CD14-positive monocyte (primary cell): ENCODE measurements around the gene PDIA2. TPM values are rescaled to one million over a fixed set of nuclear protein-coding genes. Genes with fewer than 3 reads are reported as not detected.
A peak's percentile ranks its signal among the peaks of the same experiment; 100 is the strongest.

Experiments used
- DNase-seq, 3 donors: peaks; one replicate each; pipeline ENCODE4 v3.0.0-alpha.2; 2011 to 2022
- H2AFZ ChIP-seq: 2 replicates; pipeline ENCODE4 v1.6.0; 2012; ENCODE audit warnings: mild to moderate bottlenecking, low read depth, low read length, inconsistent platforms; ENCODE audit not compliant: insufficient read depth, poor library complexity, severe bottlenecking
- H3K27ac ChIP-seq, 2 donors: 1 replicate in 1 of 2; 2 replicates in 1 of 2; pipeline ENCODE4 v1.5.1; 2012 to 2013; ENCODE audit warnings: low read length in 2 of 2, control low read depth in 1 of 2, inconsistent platforms in 1 of 2, low read depth in 1 of 2, mild to moderate bottlenecking in 1 of 2
- H3K27me3 ChIP-seq, 2 donors: one replicate each; pipeline versions ENCODE4 v1.6.0 to v1.6.1; 2011 to 2013; ENCODE audit warnings: low read length in 2 of 2; ENCODE audit not compliant: control insufficient read depth in 2 of 2, insufficient read depth in 2 of 2
- H3K36me3 ChIP-seq, 2 donors: replicated peaks in 1 of 2; 1 replicate in 1 of 2; 2 replicates in 1 of 2; pipeline versions ENCODE4 v1.5.1 to v1.6.1; 2012 to 2013; ENCODE audit warnings: low read length in 2 of 2, control low read depth in 1 of 2, inconsistent platforms in 1 of 2, mild to moderate bottlenecking in 1 of 2; ENCODE audit not compliant: insufficient read depth in 2 of 2, control insufficient read depth in 1 of 2
- H3K4me1 ChIP-seq, 2 donors: 1 replicate in 1 of 2; 2 replicates in 1 of 2; pipeline versions ENCODE4 v1.5.1 to v1.6.1; 2012 to 2013; ENCODE audit warnings: low read length in 2 of 2, control low read depth in 1 of 2, inconsistent platforms in 1 of 2, mild to moderate bottlenecking in 1 of 2, moderate library complexity in 1 of 2; ENCODE audit not compliant: insufficient read depth in 2 of 2, control insufficient read depth in 1 of 2
- H3K4me2 ChIP-seq: replicated peaks from 2 replicates; pipeline ENCODE3; 2012; ENCODE audit warnings: low read length, moderate library complexity, mild to moderate bottlenecking; ENCODE audit not compliant: poor library complexity, severe bottlenecking; ENCODE audit errors: extremely low read depth
- H3K4me3 ChIP-seq, 3 experiments: fragments of 200-600 bp in 1 of 3; sonication (generic) in 1 of 3; replicated peaks in 1 of 3; 1 replicate in 2 of 3; 2 replicates in 1 of 3; pipeline ENCODE4 v1.5.1; 2011 to 2013; ENCODE audit warnings: low read length in 3 of 3, mild to moderate bottlenecking in 3 of 3, control low read depth in 2 of 3, low read depth in 2 of 3, inconsistent platforms in 1 of 3, moderate library complexity in 1 of 3
- H3K79me2 ChIP-seq: 2 replicates; pipeline ENCODE4 v1.6.0; 2012; ENCODE audit warnings: mild to moderate bottlenecking, control low read depth, inconsistent platforms, low read length, moderate library complexity; ENCODE audit not compliant: insufficient read depth
- H3K9ac ChIP-seq: 2 replicates; pipeline ENCODE4 v1.6.0; 2017; ENCODE audit warnings: low read length, mild to moderate bottlenecking; ENCODE audit not compliant: insufficient read depth, poor library complexity, severe bottlenecking
- H3K9me3 ChIP-seq, 2 donors: replicated peaks in 1 of 2; 1 replicate in 1 of 2; 2 replicates in 1 of 2; pipeline versions ENCODE4 v1.5.1 to v1.6.1; 2012 to 2013; ENCODE audit warnings: low read length in 2 of 2, control low read depth in 1 of 2; ENCODE audit not compliant: control insufficient read depth in 1 of 2, insufficient read depth in 1 of 2
- H4K20me1 ChIP-seq: 2 replicates; pipeline ENCODE4 v1.6.0; 2012; ENCODE audit warnings: mild to moderate bottlenecking, low read length, control low read depth, moderate library complexity; ENCODE audit not compliant: insufficient read depth
- H3K27ac Mint-ChIP-seq, 7 donors: one replicate each; pipeline ENCODE4 v1.8.0; 2020; ENCODE audit warnings: mild to moderate bottlenecking in 7 of 7, mixed read lengths in 7 of 7, moderate library complexity in 6 of 7, inconsistent platforms in 2 of 7
- H3K27me3 Mint-ChIP-seq, 3 donors: one replicate each; pipeline ENCODE4 v1.8.0; 2021 to 2022; ENCODE audit warnings: low read depth in 3 of 3, mild to moderate bottlenecking in 3 of 3, mixed read lengths in 3 of 3, moderate library complexity in 3 of 3, inconsistent platforms in 1 of 3
- H3K36me3 Mint-ChIP-seq, 2 donors: one replicate each; pipeline ENCODE4 v1.8.0; 2020; ENCODE audit warnings: mixed read lengths in 2 of 2, inconsistent platforms in 1 of 2, mild to moderate bottlenecking in 1 of 2
- H3K4me1 Mint-ChIP-seq: one replicate; pipeline ENCODE4 v1.8.0; 2020; ENCODE audit warnings: mild to moderate bottlenecking, mixed read lengths
- H3K4me3 Mint-ChIP-seq, 2 donors: one replicate each; pipeline ENCODE4 v1.8.0; 2020; ENCODE audit warnings: mild to moderate bottlenecking in 2 of 2, mixed read lengths in 2 of 2, moderate library complexity in 1 of 2
- H3K9me3 Mint-ChIP-seq, 7 donors: one replicate each; pipeline ENCODE4 v1.8.0; 2020 to 2022; ENCODE audit warnings: mixed read lengths in 7 of 7, mild to moderate bottlenecking in 6 of 7, moderate library complexity in 6 of 7, inconsistent platforms in 2 of 7
- WGBS: methylation state at CpG from one replicate; pipeline ENCODE4 v1.1.5; 2013; ENCODE audit warnings: missing lambda C conversion rate; ENCODE audit not compliant: insufficient coverage; 5-methylcytosine and 5-hydroxymethylcytosine counted together
- intact Hi-C, 2 donors: fragments of 100-400 bp; cut with micrococcal nuclease; formaldehyde crosslinking; loops; one replicate each; pipeline versions ENCODE4 v1.15.0 to v1.15.1; 2023
- polyA plus RNA-seq, 3 donors: library from polyadenylated mRNA; depleted of rRNA in 1 of 3; unstranded in 2 of 3; stranded (reverse) in 1 of 3; fragments of 300-500 nt in 2 of 3; fragments of >200 nt in 1 of 3; fragmentation: Illumina TruSeq in 2 of 3; gene quantifications; 1 replicate in 2 of 3; 2 replicates in 1 of 3; pipeline ENCODE4 v1.2.3, GENCODE V29; 2012 to 2021
- TF ChIP-seq, protein P1 (sequence below): fragments of 200-600 bp; IDR thresholded peaks from one replicate; pipeline ENCODE4 v1.8.0; 2022; ENCODE audit warnings: antibody characterized with exemption, mild to moderate bottlenecking

PDIA2 gene
- polyA plus RNA-seq, 3 donors, result not detected

DNA sequence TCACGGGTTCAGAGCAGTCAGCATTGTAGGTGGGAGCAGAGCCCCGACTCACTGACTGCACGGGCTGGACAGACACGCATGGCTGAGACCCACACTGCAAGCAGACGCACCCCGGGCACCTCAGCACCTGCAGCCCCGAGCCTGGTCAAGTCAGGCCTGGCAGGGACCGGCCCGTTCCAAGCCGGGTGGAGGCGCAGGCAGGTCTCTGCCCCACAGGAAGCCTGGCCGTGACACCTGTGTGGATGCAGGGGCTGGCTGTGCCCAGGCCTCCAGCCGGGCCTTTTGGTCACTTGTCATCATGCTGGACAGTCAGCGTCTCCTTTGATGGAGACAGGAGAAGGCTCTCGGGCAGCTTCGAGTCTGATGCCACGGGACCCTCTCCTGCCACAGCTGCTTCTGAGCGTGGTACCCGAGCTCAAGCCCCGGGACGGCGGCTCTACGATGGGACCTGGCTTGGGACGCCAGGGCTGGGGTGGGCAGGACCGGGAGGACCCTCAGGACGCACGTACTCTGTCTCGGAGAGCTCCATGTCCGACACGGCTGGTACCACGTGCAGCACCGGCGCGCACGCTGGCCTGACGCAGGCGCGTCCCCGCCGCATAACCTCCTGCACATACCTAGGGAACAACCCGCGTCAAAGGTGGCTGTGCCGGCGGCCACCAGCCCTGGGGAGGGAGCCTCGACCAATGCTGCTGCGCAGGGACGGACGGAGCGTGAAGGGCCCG is 7.9 kb downstream of the PDIA2 start:
- no peaks in the 10 kb centered on the region for H3K79me2 ChIP-seq
- peaks cover 50 to 85% of the 10 kb centered on the region in 2 donors for H3K36me3 Mint-ChIP-seq
- no peaks in the 10 kb centered on the region for H4K20me1 ChIP-seq
- TF ChIP-seq, protein P1, sequence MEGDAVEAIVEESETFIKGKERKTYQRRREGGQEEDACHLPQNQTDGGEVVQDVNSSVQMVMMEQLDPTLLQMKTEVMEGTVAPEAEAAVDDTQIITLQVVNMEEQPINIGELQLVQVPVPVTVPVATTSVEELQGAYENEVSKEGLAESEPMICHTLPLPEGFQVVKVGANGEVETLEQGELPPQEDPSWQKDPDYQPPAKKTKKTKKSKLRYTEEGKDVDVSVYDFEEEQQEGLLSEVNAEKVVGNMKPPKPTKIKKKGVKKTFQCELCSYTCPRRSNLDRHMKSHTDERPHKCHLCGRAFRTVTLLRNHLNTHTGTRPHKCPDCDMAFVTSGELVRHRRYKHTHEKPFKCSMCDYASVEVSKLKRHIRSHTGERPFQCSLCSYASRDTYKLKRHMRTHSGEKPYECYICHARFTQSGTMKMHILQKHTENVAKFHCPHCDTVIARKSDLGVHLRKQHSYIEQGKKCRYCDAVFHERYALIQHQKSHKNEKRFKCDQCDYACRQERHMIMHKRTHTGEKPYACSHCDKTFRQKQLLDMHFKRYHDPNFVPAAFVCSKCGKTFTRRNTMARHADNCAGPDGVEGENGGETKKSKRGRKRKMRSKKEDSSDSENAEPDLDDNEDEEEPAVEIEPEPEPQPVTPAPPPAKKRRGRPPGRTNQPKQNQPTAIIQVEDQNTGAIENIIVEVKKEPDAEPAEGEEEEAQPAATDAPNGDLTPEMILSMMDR, result no peak
- H3K9ac ChIP-seq, result no peak overlapping the region
- no peaks in the 10 kb centered on the region for H3K4me1 Mint-ChIP-seq
- H3K27me3 Mint-ChIP-seq, result no peaks in the 10 kb centered on the region
- H3K36me3 ChIP-seq, result peaks cover 73 to 89% of the 10 kb centered on the region in 2 donors
- DNase-seq, result no peak
- H3K27me3 ChIP-seq, result no peaks in the 10 kb centered on the region
- WGBS, result 97% methylated on average over 50 of the region's 50 CpGs
- peaks cover 12 to 14% of the 10 kb centered on the region in 2 donors for H3K9me3 ChIP-seq
- H3K27ac Mint-ChIP-seq, result no peak overlapping the region
- intact Hi-C loops, result no loop called here
- H3K9me3 Mint-ChIP-seq, result peaks cover 0 to 14% (median 5%) of the 10 kb centered on the region in 7 donors
- no peak overlapping the region for H2AFZ ChIP-seq
- no peak overlapping the region for H3K4me2 ChIP-seq
- H3K4me3 ChIP-seq, result no peak overlapping the region
- no peaks in the 10 kb centered on the region for H3K4me1 ChIP-seq
- H3K4me3 Mint-ChIP-seq, result no peak overlapping the region
- no peak overlapping the region for H3K27ac ChIP-seq

DNA sequence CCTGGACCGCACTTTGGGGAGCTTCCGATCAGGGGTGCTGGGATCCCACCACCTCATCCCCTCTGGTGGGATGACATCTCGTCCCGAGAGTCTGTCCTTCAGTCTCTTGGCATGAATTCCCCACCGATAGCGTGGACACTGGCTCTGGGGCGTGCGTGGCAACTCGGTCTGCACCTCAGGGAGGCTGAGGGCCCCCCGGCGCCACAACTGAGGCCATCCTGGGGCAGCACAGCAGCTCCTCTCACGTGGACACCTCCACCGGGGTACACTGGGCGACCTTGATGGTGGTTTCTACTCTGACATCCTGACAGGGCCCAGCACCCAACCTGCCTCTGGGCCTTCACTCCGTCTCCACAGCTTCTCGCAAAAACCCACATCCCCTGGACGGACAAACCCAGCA is 8.6 kb downstream of the PDIA2 start:
- Histone ChIP-seq H3K27ac (no peak overlapping the region), H3K27me3 (no peaks in the 10 kb centered on the region), H3K9ac (no peak overlapping the region), H3K4me1 (no peaks in the 10 kb centered on the region), H4K20me1 (no peaks in the 10 kb centered on the region), H2AFZ (no peak overlapping the region), H3K36me3 (peaks cover 77 to 93% of the 10 kb centered on the region in 2 donors), H3K4me3 (no peak overlapping the region), H3K9me3 (peaks cover 8 to 10% of the 10 kb centered on the region in 2 donors), H3K79me2 (no peaks in the 10 kb centered on the region), H3K4me2 (no peak overlapping the region)
- peaks cover 46 to 83% of the 10 kb centered on the region in 2 donors for H3K36me3 Mint-ChIP-seq
- TF ChIP-seq, protein P1, result no peak
- H3K4me3 Mint-ChIP-seq, result no peak overlapping the region
- H3K27ac Mint-ChIP-seq, result peak overlapping the region in 1 of 7 donors; percentile 49
- no peak for DNase-seq
- intact Hi-C loops, result no loop called here
- H3K27me3 Mint-ChIP-seq, result no peaks in the 10 kb centered on the region
- no peaks in the 10 kb centered on the region for H3K4me1 Mint-ChIP-seq
- WGBS, result 92% methylated on average over 16 of the region's 17 CpGs
- H3K9me3 Mint-ChIP-seq, result peaks cover 0 to 10% (median 2%) of the 10 kb centered on the region in 7 donors
